HepG2 (cell line): ENCODE measurements around the gene DIP2C. TPM values are rescaled to one million over a fixed set of nuclear protein-coding genes. Genes with fewer than 3 reads are reported as not detected.

Source experiments
- ESRRA ChIP-seq: sonication (generic); formaldehyde crosslinking; IDR thresholded peaks from 2 replicates; pipeline ENCODE4 v1.5.1; 2020; ENCODE audit warnings: mild to moderate bottlenecking, low read depth, missing genetic modification reagents
- HNF4G ChIP-seq, 2 experiments: sonication (generic) in 1 of 2; formaldehyde crosslinking in 1 of 2; IDR thresholded peaks; 2 replicates each; pipeline versions ENCODE4 v1.4.0 to v1.6.1; 2011 to 2020; ENCODE audit warnings: borderline replicate concordance in 2 of 2, low read depth in 2 of 2, mild to moderate bottlenecking in 2 of 2, low read length in 1 of 2, missing genetic modification reagents in 1 of 2, moderate library complexity in 1 of 2
- RARG ChIP-seq: sonication (generic); formaldehyde crosslinking; IDR thresholded peaks from 2 replicates; pipeline ENCODE4 v1.4.0; 2020; ENCODE audit warnings: low read depth, mild to moderate bottlenecking, missing genetic modification reagents
- RFX5 ChIP-seq: IDR thresholded peaks from 2 replicates; pipeline ENCODE4 v1.6.1; 2011; ENCODE audit warnings: low read depth, low read length, improper control_type of control experiment
- SNAPC5 ChIP-seq: sonication (generic); formaldehyde crosslinking; IDR thresholded peaks from 2 replicates; pipeline ENCODE4 v1.8.1; 2023; ENCODE audit warnings: mild to moderate bottlenecking, missing genetic modification reagents, borderline replicate concordance
- YY1 ChIP-seq: IDR thresholded peaks from 2 replicates; pipeline ENCODE4 v1.6.1; 2011; ENCODE audit warnings: low read length, low read depth, moderate library complexity, mild to moderate bottlenecking; ENCODE audit not compliant: insufficient read depth, insufficient replicate concordance
- ZC3H13 ChIP-seq: sonication (generic); formaldehyde crosslinking; IDR thresholded peaks from 2 replicates; pipeline ENCODE4 v1.8.1; 2023; ENCODE audit warnings: mild to moderate bottlenecking, missing genetic modification reagents, moderate library complexity
- ZNF556 ChIP-seq: sonication (generic); formaldehyde crosslinking; IDR thresholded peaks from 2 replicates; pipeline ENCODE4 v1.4.0; 2020; ENCODE audit warnings: mild to moderate bottlenecking, missing genetic modification reagents, borderline replicate concordance
- ZNF570 ChIP-seq: sonication (generic); formaldehyde crosslinking; IDR thresholded peaks from 2 replicates; pipeline ENCODE4 v1.4.0; 2020; ENCODE audit warnings: mild to moderate bottlenecking, missing genetic modification reagents, borderline replicate concordance
- ZNF577 ChIP-seq: sonication (generic); formaldehyde crosslinking; IDR thresholded peaks from 2 replicates; pipeline ENCODE4 v1.4.0; 2020; ENCODE audit warnings: mild to moderate bottlenecking, low read depth, missing genetic modification reagents, borderline replicate concordance
- ZNF672 ChIP-seq: sonication (generic); formaldehyde crosslinking; IDR thresholded peaks from 2 replicates; pipeline ENCODE4 v1.8.1; 2022; ENCODE audit warnings: missing genetic modification reagents
- ZNF724P ChIP-seq: sonication (generic); formaldehyde crosslinking; IDR thresholded peaks from 2 replicates; pipeline ENCODE4 v1.8.0; 2022; ENCODE audit warnings: missing genetic modification reagents, borderline replicate concordance
- polyA plus RNA-seq, 8 experiments: library from polyadenylated mRNA; depleted of rRNA in 3 of 8; stranded (reverse) in 7 of 8; unstranded in 1 of 8; fragments of >200 nt; fragmentation: Illumina TruSeq in 4 of 8; extraction: Trizol in 4 of 8; gene quantifications; 2 replicates each; pipeline versions ENCODE4 v1.2.1 to v1.2.3, GENCODE V29; 2011 to 2016; ENCODE audit warnings: low read depth in 4 of 8, missing spikeins in 1 of 8, mixed read lengths in 1 of 8; ENCODE audit not compliant: insufficient read depth in 1 of 8
- total RNA-seq, 5 experiments: library from RNA; depleted of rRNA; stranded (reverse); fragments of >200 nt; fragmentation: Illumina TruSeq; extraction: Trizol; gene quantifications; 2 replicates each; pipeline ENCODE4 v1.2.3, GENCODE V29; 2016; ENCODE audit warnings: low read depth in 1 of 5
- TF ChIP-seq, protein P1 (sequence below): sonication (generic); formaldehyde crosslinking; conservative IDR thresholded peaks from 2 replicates; pipeline ENCODE4 v1.4.0; 2020; ENCODE audit warnings: missing genetic modification reagents
- TF ChIP-seq, protein P2 (sequence below): sonication (generic); formaldehyde crosslinking; conservative IDR thresholded peaks from 2 replicates; pipeline ENCODE4 v1.4.0; 2020; ENCODE audit warnings: missing genetic modification reagents
- TF ChIP-seq, protein P3 (sequence below): IDR thresholded peaks from 2 replicates; pipeline ENCODE4 v1.6.1; 2016; ENCODE audit warnings: low read depth
- TF ChIP-seq, protein P4 (sequence below): IDR thresholded peaks from 2 replicates; pipeline ENCODE4 v1.6.1; 2016; ENCODE audit warnings: low read depth, control low read depth

Gene DIP2C
- total and polyA plus RNA-seq, 2 of the 13 experiments (the other 11 are each of a cell fraction or from before 2014, with no cell fraction given) = 2.2 to 2.7 TPM

DNA sequence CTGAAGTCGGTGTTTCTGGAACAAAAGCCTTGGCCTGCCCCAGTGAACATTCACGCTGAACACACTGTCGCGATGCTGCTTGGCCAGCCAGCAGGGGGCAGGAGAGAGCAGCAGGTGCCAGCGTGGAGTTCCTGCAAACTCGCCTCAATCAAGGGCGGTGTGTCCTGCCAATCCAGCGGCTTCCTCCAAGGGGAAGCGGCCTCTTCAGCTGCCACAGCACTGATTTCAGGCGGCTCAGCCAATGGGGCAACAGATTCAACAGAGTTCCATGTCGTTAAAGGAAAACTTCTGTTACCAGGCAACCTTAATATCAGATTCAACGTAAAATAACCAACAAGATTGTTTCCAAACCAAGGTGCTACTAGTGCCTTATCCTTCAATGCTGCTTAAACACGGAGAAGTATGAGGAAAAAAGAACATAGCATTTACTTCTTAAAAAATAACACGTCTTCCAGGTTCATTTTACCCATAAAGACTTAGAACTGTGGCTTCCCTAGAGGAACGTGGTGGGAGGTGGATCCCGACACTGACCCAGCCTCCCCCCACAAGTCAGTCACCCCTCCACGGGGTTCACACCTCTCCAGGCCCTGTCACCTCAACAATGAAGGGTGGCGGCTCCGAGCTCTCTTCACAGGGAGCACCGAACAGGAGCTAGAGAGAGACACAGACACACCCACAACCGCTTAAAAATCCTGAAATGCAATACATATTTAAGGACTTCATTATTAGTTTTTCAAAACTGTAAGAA lies 178.2 kb downstream of the DIP2C start (continued):
- no peak for TF ChIP-seq ZNF724P (CRISPR knock-in tag)
- peak; percentile 47 for TF ChIP-seq YY1
- TF ChIP-seq, protein P1, sequence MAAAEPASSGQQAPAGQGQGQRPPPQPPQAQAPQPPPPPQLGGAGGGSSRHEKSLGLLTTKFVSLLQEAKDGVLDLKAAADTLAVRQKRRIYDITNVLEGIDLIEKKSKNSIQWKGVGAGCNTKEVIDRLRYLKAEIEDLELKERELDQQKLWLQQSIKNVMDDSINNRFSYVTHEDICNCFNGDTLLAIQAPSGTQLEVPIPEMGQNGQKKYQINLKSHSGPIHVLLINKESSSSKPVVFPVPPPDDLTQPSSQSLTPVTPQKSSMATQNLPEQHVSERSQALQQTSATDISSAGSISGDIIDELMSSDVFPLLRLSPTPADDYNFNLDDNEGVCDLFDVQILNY (CRISPR knock-in tag) = no peak
- no peak for TF ChIP-seq ZNF672 (CRISPR knock-in tag)
- TF ChIP-seq SNAPC5 (CRISPR knock-in tag) = no peak
- no peak for TF ChIP-seq HNF4G (IDR thresholded peaks at IDR 0.05; ENCODE audit: borderline replicate concordance, low read depth, low read length)
- TF ChIP-seq HNF4G (CRISPR knock-in tag; IDR thresholded peaks at IDR 0.05; ENCODE audit: borderline replicate concordance, low read depth) = no peak
- TF ChIP-seq, protein P2, sequence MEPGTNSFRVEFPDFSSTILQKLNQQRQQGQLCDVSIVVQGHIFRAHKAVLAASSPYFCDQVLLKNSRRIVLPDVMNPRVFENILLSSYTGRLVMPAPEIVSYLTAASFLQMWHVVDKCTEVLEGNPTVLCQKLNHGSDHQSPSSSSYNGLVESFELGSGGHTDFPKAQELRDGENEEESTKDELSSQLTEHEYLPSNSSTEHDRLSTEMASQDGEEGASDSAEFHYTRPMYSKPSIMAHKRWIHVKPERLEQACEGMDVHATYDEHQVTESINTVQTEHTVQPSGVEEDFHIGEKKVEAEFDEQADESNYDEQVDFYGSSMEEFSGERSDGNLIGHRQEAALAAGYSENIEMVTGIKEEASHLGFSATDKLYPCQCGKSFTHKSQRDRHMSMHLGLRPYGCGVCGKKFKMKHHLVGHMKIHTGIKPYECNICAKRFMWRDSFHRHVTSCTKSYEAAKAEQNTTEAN = no peak
- TF ChIP-seq ZNF556 (CRISPR knock-in tag) = 0 out of 2 replicates have a peak, but pooled peaks have one; percentile 48
- no peak for TF ChIP-seq ZNF577 (CRISPR knock-in tag)
- TF ChIP-seq, protein P3, sequence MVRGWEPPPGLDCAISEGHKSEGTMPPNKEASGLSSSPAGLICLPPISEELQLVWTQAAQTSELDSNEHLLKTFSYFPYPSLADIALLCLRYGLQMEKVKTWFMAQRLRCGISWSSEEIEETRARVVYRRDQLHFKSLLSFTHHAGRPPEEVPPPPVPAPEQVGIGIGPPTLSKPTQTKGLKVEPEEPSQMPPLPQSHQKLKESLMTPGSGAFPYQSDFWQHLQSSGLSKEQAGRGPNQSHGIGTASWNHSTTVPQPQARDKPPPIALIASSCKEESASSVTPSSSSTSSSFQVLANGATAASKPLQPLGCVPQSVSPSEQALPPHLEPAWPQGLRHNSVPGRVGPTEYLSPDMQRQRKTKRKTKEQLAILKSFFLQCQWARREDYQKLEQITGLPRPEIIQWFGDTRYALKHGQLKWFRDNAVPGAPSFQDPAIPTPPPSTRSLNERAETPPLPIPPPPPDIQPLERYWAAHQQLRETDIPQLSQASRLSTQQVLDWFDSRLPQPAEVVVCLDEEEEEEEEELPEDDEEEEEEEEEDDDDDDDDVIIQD = no peak
- TF ChIP-seq ZC3H13 (CRISPR knock-in tag) = no peak
- TF ChIP-seq, protein P4, sequence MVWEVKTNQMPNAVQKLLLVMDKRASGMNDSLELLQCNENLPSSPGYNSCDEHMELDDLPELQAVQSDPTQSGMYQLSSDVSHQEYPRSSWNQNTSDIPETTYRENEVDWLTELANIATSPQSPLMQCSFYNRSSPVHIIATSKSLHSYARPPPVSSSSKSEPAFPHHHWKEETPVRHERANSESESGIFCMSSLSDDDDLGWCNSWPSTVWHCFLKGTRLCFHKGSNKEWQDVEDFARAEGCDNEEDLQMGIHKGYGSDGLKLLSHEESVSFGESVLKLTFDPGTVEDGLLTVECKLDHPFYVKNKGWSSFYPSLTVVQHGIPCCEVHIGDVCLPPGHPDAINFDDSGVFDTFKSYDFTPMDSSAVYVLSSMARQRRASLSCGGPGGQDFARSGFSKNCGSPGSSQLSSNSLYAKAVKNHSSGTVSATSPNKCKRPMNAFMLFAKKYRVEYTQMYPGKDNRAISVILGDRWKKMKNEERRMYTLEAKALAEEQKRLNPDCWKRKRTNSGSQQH = no peak
- TF ChIP-seq RFX5 = no peak
- 0 out of 2 replicates have a peak, but pooled peaks have one; percentile 32 for TF ChIP-seq ESRRA
- no peak for TF ChIP-seq ZNF570
- no peak for TF ChIP-seq RARG (CRISPR knock-in tag)
